B cell (primary cell): ENCODE results near the gene TLR4.

Experiments used
- EZH2 ChIP-seq: IDR thresholded peaks from 2 replicates; pipeline ENCODE4 v1.6.1; 2012; ENCODE audit warnings: borderline replicate concordance, low read depth, mild to moderate bottlenecking, moderate library complexity, low read length; ENCODE audit not compliant: insufficient read depth, poor library complexity, severe bottlenecking
- TF ChIP-seq, protein P1 (sequence below): fragments of 200-600 bp; IDR thresholded peaks from one replicate; pipeline ENCODE4 v1.8.0; 2022; ENCODE audit warnings: antibody characterized with exemption, mild to moderate bottlenecking

DNA sequence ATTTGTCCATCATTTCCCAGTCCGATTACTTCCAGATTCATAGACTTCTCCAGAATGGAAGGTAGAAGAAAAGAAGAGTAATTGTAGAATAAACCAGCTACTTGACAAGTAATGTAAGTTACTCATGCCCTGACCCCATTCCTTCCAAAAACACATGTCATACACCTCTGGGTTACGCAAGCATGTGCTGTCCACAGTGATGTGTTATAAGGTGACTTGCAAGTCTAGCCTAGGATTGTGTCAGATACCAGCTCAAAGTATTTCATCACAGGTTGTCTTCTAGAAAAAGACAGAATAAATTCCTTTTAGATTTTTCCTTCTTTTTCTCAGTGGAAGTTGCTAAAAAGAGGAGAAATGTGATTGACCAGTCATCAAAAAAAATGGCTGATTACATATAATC, 8.0 kb upstream of the TLR4 start:
- TF ChIP-seq, protein P1, sequence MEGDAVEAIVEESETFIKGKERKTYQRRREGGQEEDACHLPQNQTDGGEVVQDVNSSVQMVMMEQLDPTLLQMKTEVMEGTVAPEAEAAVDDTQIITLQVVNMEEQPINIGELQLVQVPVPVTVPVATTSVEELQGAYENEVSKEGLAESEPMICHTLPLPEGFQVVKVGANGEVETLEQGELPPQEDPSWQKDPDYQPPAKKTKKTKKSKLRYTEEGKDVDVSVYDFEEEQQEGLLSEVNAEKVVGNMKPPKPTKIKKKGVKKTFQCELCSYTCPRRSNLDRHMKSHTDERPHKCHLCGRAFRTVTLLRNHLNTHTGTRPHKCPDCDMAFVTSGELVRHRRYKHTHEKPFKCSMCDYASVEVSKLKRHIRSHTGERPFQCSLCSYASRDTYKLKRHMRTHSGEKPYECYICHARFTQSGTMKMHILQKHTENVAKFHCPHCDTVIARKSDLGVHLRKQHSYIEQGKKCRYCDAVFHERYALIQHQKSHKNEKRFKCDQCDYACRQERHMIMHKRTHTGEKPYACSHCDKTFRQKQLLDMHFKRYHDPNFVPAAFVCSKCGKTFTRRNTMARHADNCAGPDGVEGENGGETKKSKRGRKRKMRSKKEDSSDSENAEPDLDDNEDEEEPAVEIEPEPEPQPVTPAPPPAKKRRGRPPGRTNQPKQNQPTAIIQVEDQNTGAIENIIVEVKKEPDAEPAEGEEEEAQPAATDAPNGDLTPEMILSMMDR: no peak
- TF ChIP-seq EZH2: no peak
